ENCODE measurements around the gene RPS6KA1. TPM values are rescaled to one million over a fixed set of nuclear protein-coding genes. Genes with fewer than 3 reads are reported as not detected.

Gene RPS6KA1
- total RNA-seq, 1 donor from 2014 or later: 25.3 TPM

GRCh38 chr1:26580116-26580515 lies 50.6 kb downstream of the RPS6KA1 start:
- DNase-seq (ENCODE audit: low spot score): no peak
- H3K27ac Mint-ChIP-seq (ENCODE audit: unreplicated experiment): no peak overlapping the region
- peaks cover 4% of the 10 kb centered on the region for H3K36me3 Mint-ChIP-seq (ENCODE audit: low read depth, unreplicated experiment)
- H3K9me3 Mint-ChIP-seq (ENCODE audit: unreplicated experiment): no peaks in the 10 kb centered on the region
- no peak overlapping the region for H3K4me3 Mint-ChIP-seq (ENCODE audit: unreplicated experiment)
- no peaks in the 10 kb centered on the region for H3K4me1 Mint-ChIP-seq (ENCODE audit: unreplicated experiment)
- TF ChIP-seq CTCF (IDR thresholded peaks at IDR 0.05; ENCODE audit: unreplicated experiment): no peak
- peaks cover 3% of the 10 kb centered on the region for H3K27me3 Mint-ChIP-seq (ENCODE audit: unreplicated experiment)

GRCh38 chr1:26581287-26581651 lies 51.7 kb downstream of the RPS6KA1 start:
- Mint-ChIP-seq H3K27me3 (ENCODE audit: unreplicated experiment) (peaks cover 3% of the 10 kb centered on the region), H3K36me3 (ENCODE audit: low read depth, unreplicated experiment) (no peaks in the 10 kb centered on the region), H3K4me3 (ENCODE audit: unreplicated experiment) (no peak overlapping the region), H3K4me1 (ENCODE audit: unreplicated experiment) (no peaks in the 10 kb centered on the region), H3K27ac (ENCODE audit: unreplicated experiment) (no peak overlapping the region), H3K9me3 (ENCODE audit: unreplicated experiment) (no peaks in the 10 kb centered on the region)
- no peak for TF ChIP-seq CTCF (IDR thresholded peaks at IDR 0.05; ENCODE audit: unreplicated experiment)
- DNase-seq (ENCODE audit: low spot score): no peak

GRCh38 chr1:26582053-26582835 lies 52.7 kb downstream of the RPS6KA1 start:
- Mint-ChIP-seq H3K27ac (ENCODE audit: unreplicated experiment) (no peak overlapping the region), H3K4me1 (ENCODE audit: unreplicated experiment) (no peaks in the 10 kb centered on the region), H3K36me3 (ENCODE audit: low read depth, unreplicated experiment) (no peaks in the 10 kb centered on the region), H3K27me3 (ENCODE audit: unreplicated experiment) (peaks cover 3% of the 10 kb centered on the region), H3K9me3 (ENCODE audit: unreplicated experiment) (no peaks in the 10 kb centered on the region), H3K4me3 (ENCODE audit: unreplicated experiment) (no peak overlapping the region)
- no peak for TF ChIP-seq CTCF (IDR thresholded peaks at IDR 0.05; ENCODE audit: unreplicated experiment)
- DNase-seq (ENCODE audit: low spot score): no peak

- no peak for TF ChIP-seq CTCF (IDR thresholded peaks at IDR 0.05; ENCODE audit: unreplicated experiment)
- no peaks in the 10 kb centered on the region for H3K36me3 Mint-ChIP-seq (ENCODE audit: low read depth, unreplicated experiment)
- H3K9me3 Mint-ChIP-seq (ENCODE audit: unreplicated experiment): no peaks in the 10 kb centered on the region
- H3K4me1 Mint-ChIP-seq (ENCODE audit: unreplicated experiment): no peaks in the 10 kb centered on the region
- no peaks in the 10 kb centered on the region for H3K27me3 Mint-ChIP-seq (ENCODE audit: unreplicated experiment)
- H3K27ac Mint-ChIP-seq (ENCODE audit: unreplicated experiment): no peak overlapping the region
- H3K4me3 Mint-ChIP-seq (ENCODE audit: unreplicated experiment): no peak overlapping the region
- no peak for DNase-seq (ENCODE audit: low spot score)
Measured at GRCh38 chr1:26582836-26583460, 53.4 kb downstream of the RPS6KA1 start.

Measured in endothelial cell (in vitro differentiated cells).